Psoas muscle (tissue), 8 donors: ENCODE measurements around the gene PTX4. TPM values are rescaled to one million over a fixed set of nuclear protein-coding genes. Genes with fewer than 3 reads are reported as not detected.

Experiments
- ATAC-seq, 4 donors: fragments of 200-7000 bp; cut with Tn5 transposase; one replicate each; pipeline ENCODE4 v1.9.1; 2020; ENCODE audit warnings: moderate library complexity in 3 of 4, mild to moderate bottlenecking in 2 of 4
- DNase-seq, 2 donors: peaks; one replicate each; pipeline ENCODE4 v3.0.0-alpha.2; 2020
- H3K27ac ChIP-seq: fragments of 200-600 bp; one replicate; pipeline ENCODE4 v1.8.0; 2022
- H3K27me3 ChIP-seq, 3 donors: fragments of 200-600 bp in 1 of 3; one replicate each; pipeline versions ENCODE4 v1.6.1 to v1.8.0; 2013 to 2022; ENCODE audit warnings: low read length in 2 of 3, mild to moderate bottlenecking in 2 of 3, moderate library complexity in 1 of 3; ENCODE audit not compliant: insufficient read depth in 3 of 3
- H3K36me3 ChIP-seq, 2 donors: fragments of 200-600 bp in 1 of 2; one replicate each; pipeline versions ENCODE4 v1.6.1 to v1.8.0; 2013 to 2022; ENCODE audit warnings: low read depth in 1 of 2, mild to moderate bottlenecking in 1 of 2, moderate library complexity in 1 of 2; ENCODE audit not compliant: insufficient read depth in 1 of 2
- H3K4me1 ChIP-seq: fragments of 200-600 bp; one replicate; pipeline ENCODE4 v1.8.0; 2022
- H3K4me3 ChIP-seq: fragments of 200-600 bp; one replicate; pipeline ENCODE4 v1.8.0; 2022; ENCODE audit warnings: mild to moderate bottlenecking
- H3K9me3 ChIP-seq: fragments of 200-600 bp; one replicate; pipeline ENCODE4 v1.8.0; 2022
- WGBS, 3 donors: extraction: QIAGEN DNeasy Blood & Tissue Kit; methylation state at CpG; one replicate each; pipeline versions ENCODE4 v1.1.6 to v1.1.7; 2013; 5-methylcytosine and 5-hydroxymethylcytosine counted together
- intact Hi-C, 2 donors: fragments of 100-400 bp; cut with DNase I; formaldehyde crosslinking; loops; one replicate each; pipeline versions ENCODE4 v1.11.0 to v1.14.2; 2022
- polyA plus RNA-seq, 3 donors: library from polyadenylated mRNA; stranded (reverse); fragments of 200-250 nt; gene quantifications; one replicate each; pipeline ENCODE4 v1.2.3, GENCODE V29; 2013
- total RNA-seq, 4 donors: library from RNA; stranded (reverse); fragmentation: NEBNext Ultra II Directional in 2 of 4; extraction: Animal tissue kit (Norgen Biotek cat#: 25700) in 2 of 4; gene quantifications; one replicate each; pipeline versions ENCODE4 v1.2.1 to v1.2.4, GENCODE V29; 2021 to 2023
- TF ChIP-seq, protein P1 (sequence below): fragments of 200-600 bp; IDR thresholded peaks from one replicate; pipeline ENCODE4 v1.8.0; 2022; ENCODE audit warnings: antibody characterized with exemption
- donor health status: healthy with polysubstance abuse.
- donor health status: DM: no; HTN: no; CAD: no; lungs with moderate emphysema.
- donor health status: Bipolar disorder and iron deficiency.
- donor health status: healthy.
- donor health status: DM: yes; HTN: yes; CAD: no.
- donor health status: DM: no; HTN: no; CAD: no.
- donor health status: DM: no; HTN: no; CAD: no.
- donor health status: DM: yes; HTN: yes; CAD: no.

PTX4 gene
- total and polyA plus RNA-seq, 7 donors: 0.04 to 0.26 (median 0.23) TPM; not detected in 4

DNA sequence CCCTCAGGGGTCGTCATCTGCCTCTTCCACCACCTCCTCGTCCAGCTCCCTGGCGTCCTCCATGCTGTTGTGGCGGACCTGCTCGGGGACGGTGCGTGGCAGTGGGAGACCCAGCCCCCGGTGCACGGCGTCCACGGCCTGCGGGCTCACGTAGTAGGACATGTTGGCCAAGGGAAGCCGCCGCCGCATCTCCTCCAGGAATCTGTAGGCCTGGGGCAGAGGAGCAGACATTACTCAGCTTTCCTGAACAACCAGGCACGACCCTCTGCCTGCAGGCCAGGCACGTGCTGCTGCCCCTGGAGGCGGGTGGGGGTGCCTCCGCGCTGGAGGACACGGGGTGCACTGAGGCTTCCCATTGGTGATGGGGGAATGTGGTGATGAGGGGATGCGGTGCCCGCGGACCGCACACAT, 22.2 kb upstream of the PTX4 start:
- TF ChIP-seq, protein P1, sequence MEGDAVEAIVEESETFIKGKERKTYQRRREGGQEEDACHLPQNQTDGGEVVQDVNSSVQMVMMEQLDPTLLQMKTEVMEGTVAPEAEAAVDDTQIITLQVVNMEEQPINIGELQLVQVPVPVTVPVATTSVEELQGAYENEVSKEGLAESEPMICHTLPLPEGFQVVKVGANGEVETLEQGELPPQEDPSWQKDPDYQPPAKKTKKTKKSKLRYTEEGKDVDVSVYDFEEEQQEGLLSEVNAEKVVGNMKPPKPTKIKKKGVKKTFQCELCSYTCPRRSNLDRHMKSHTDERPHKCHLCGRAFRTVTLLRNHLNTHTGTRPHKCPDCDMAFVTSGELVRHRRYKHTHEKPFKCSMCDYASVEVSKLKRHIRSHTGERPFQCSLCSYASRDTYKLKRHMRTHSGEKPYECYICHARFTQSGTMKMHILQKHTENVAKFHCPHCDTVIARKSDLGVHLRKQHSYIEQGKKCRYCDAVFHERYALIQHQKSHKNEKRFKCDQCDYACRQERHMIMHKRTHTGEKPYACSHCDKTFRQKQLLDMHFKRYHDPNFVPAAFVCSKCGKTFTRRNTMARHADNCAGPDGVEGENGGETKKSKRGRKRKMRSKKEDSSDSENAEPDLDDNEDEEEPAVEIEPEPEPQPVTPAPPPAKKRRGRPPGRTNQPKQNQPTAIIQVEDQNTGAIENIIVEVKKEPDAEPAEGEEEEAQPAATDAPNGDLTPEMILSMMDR: no peak
- no peak for ATAC-seq
- H3K9me3 ChIP-seq: no peaks in the 10 kb centered on the region
- no peak for DNase-seq
- peaks cover 19% of the 10 kb centered on the region for H3K4me1 ChIP-seq
- H3K27ac ChIP-seq: peak overlapping the region; percentile 91
- intact Hi-C loops: no loop called here
- H3K4me3 ChIP-seq: no peak overlapping the region
- WGBS, 3 donors: 91 to 93% (median 91%) methylated on average over 25 to 26 of the region's 26 CpGs
- peaks cover 0 to 16% of the 10 kb centered on the region in 2 donors for H3K36me3 ChIP-seq
- H3K27me3 ChIP-seq: no peaks in the 10 kb centered on the region

DNA sequence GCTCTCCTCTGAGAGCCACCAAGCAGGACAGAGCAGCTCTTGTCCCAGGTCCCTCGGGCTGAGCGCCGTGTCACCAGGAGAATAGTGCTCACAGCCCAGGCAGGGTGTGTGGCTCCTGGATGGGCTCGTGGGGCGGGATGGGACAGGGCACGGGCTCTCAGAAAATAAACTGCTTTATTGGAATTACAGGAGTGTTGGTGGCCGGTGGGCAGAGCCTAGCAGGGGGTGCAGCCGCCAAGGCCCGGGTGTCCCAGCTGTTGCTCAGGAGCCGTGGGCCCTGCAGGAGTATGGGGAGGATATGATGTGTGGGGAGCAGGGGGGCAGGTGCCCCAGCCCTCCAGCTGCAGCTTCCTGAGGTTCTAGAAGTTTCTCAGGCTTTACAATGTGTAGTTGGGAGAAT, 21.5 kb upstream of the PTX4 start:
- H3K27me3 ChIP-seq: no peaks in the 10 kb centered on the region
- 53 to 68% (median 63%) methylated on average over 10 of the region's 10 CpGs for WGBS, 3 donors
- peak overlapping the region; percentile 91 for H3K27ac ChIP-seq
- peaks cover 19% of the 10 kb centered on the region for H3K4me1 ChIP-seq
- H3K4me3 ChIP-seq: peak overlapping the region; percentile 42
- TF ChIP-seq, protein P1: no peak
- peak in 1 of 4 donors; percentile 42 for ATAC-seq
- H3K9me3 ChIP-seq: no peaks in the 10 kb centered on the region
- intact Hi-C loops: no loop called here
- DNase-seq: no peak
- H3K36me3 ChIP-seq: peaks cover 0 to 21% of the 10 kb centered on the region in 2 donors

DNA sequence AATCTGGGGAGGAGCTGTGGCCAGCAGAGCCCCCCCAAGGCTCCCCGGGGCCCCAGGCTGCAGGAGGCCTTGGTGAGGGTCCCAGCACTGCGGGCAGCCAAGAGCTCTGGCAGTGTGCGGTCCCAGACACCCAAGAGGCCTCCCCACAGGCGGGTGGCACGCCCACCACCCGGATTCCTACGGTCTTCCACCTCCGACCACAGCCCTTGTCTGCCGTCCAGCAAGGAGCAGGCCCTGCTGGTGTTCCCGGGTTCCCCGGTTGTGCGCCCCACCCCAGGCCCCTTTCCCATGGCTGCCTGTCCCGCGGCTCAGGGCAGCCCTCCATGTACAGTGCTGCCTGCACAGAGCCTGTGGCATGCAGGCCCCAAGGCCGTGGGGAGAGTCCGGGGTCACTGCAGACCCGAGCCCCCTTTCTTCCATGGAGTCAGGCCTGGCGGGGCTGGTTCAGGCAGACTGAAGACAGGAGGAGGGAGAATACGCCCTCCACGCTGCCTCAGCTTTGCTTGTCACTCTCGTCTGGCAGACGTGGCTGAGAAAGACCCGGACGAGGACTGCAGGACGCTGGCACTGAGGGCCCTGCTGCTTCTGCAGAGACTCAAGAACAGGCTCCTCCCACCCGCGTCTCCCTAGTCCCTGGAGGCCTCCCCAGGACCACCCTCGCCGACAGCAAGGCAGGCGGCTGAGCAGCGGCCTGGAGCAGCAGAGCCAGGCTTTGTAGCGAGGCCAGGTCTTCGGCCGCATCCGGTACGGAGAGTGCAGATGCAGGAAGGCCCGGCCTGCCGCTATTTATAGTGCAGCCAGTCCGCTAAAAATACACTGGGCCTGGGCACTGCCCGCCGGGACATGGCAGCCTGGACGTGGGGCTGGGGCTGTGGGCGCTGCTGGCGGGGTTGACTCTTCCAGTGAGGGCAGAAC, 20.8 kb upstream of the PTX4 start:
- Histone ChIP-seq H3K4me3 (peak overlapping the region; percentile 42), H3K36me3 (peaks cover 0 to 27% of the 10 kb centered on the region in 2 donors), H3K27ac (peak overlapping the region; percentile 91), H3K27me3 (no peaks in the 10 kb centered on the region), H3K9me3 (no peaks in the 10 kb centered on the region), H3K4me1 (peaks cover 19% of the 10 kb centered on the region)
- TF ChIP-seq, protein P1: no peak
- WGBS, 3 donors: 46 to 62% (median 57%) methylated on average over 38 to 44 of the region's 44 CpGs
- DNase-seq: peak; percentile 68 to 85
- intact Hi-C loops: no loop called here
- ATAC-seq: peak; percentile 84 to 97 (median 94)

DNA sequence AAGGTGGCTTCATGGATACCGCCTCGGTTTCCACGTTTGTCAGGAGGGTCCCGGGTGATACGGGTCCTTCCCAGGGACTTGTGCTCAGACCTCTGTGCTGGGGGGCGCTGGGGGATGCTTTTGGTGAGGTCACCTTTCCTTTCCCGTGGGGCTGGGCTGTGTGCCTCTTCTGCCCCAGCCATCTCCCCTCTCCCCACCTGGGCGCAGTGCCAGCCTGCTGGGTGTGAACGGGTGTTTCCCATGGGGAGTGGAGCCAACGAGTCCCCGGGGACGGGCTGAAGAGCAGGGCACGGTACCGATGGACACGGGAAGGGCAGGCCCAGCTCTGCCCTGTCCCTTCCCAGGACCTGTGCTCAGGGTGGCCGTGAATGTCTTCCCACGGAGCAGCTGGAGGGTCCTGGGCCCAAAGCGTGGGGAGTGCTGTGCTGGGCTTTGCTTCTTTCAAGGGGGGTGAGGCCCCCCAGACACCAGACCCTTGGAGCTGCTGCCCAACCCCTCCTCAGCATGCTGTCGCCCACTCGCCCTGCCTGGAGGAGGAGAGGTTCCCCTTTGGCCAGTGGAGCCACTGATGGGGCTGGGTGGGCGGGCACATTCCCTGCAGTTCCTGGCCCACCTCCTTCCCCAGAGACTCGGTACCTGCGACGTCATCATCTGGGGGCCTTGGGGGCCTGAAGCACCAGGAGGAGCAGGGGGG, 19.9 kb upstream of the PTX4 start:
- peaks cover 0 to 32% of the 10 kb centered on the region in 2 donors for H3K36me3 ChIP-seq
- ATAC-seq (no peak), DNase-seq (no peak)
- no peaks in the 10 kb centered on the region for H3K9me3 ChIP-seq
- 78 to 81% (median 78%) methylated on average over 21 to 24 of the region's 24 CpGs for WGBS, 3 donors
- intact Hi-C loops: no loop called here
- TF ChIP-seq, protein P1: no peak
- peak overlapping the region; percentile 91 for H3K27ac ChIP-seq
- no peak overlapping the region for H3K4me3 ChIP-seq
- peaks cover 19% of the 10 kb centered on the region for H3K4me1 ChIP-seq
- no peaks in the 10 kb centered on the region for H3K27me3 ChIP-seq
